LNCaP clone FGC (cell line): ENCODE results near the gene MTG1.

Experiments used
- DNase-seq: peaks from one replicate; pipeline ENCODE4 v3.0.0-alpha.2; 2011; ENCODE audit warnings: low read depth
- H3K4me3 ChIP-seq: 2 replicates; pipeline ENCODE4 v1.5.1; 2011; ENCODE audit warnings: mild to moderate bottlenecking, low read depth, low read length, control low read depth
- TF ChIP-seq, protein P1 (sequence below): IDR thresholded peaks from 2 replicates; pipeline ENCODE4 v1.5.1; 2012; ENCODE audit warnings: mild to moderate bottlenecking; ENCODE audit not compliant: control insufficient read depth, insufficient read depth; ENCODE audit errors: extremely low read depth

MTG1 gene

GRCh38 chr10:133378251-133379096 lies 15.5 kb upstream of the MTG1 start:
- TF ChIP-seq, protein P1, sequence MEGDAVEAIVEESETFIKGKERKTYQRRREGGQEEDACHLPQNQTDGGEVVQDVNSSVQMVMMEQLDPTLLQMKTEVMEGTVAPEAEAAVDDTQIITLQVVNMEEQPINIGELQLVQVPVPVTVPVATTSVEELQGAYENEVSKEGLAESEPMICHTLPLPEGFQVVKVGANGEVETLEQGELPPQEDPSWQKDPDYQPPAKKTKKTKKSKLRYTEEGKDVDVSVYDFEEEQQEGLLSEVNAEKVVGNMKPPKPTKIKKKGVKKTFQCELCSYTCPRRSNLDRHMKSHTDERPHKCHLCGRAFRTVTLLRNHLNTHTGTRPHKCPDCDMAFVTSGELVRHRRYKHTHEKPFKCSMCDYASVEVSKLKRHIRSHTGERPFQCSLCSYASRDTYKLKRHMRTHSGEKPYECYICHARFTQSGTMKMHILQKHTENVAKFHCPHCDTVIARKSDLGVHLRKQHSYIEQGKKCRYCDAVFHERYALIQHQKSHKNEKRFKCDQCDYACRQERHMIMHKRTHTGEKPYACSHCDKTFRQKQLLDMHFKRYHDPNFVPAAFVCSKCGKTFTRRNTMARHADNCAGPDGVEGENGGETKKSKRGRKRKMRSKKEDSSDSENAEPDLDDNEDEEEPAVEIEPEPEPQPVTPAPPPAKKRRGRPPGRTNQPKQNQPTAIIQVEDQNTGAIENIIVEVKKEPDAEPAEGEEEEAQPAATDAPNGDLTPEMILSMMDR: no peak
- DNase-seq: no peak

GRCh38 chr10:133379152-133379800 lies 14.7 kb upstream of the MTG1 start, which contains the start of gene PAOX:
PAOX (plus strand) TSS chr10:133379262; CDS start chr10:133379317, 55 bp downstream.
- no peak for DNase-seq
- TF ChIP-seq, protein P1: no peak
- peak within 1 kb of the TSS; percentile 66 for H3K4me3 ChIP-seq

More at GRCh38 chr10:133378251-133379096, 15.5 kb upstream of the MTG1 start:
- H3K4me3 ChIP-seq: peak overlapping the region; percentile 66

- H3K4me3 ChIP-seq: peak overlapping the region; percentile 57
- DNase-seq: no peak
- TF ChIP-seq, protein P1: no peak
Observed at GRCh38 chr10:133379801-133380666, 13.9 kb upstream of the MTG1 start.

DNA sequence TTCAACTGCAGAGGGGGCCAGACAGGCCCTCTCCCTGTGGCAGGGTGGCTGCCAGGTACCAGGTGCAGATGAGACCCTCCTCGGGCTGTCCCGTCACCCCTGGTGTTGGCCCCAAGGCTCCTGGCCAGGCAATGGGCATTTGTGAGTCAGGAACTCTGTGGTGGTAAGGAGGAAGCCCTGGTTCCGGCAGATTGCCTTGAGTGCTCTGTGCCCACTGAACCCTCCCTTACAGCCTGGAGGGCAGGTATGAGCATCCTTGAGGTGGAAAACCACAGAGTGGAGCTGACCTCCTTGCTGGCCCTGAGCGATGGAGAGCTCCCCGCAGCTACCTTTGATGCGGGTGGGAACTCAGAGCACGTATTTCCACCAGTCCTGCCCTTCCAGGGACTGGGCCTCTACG lies 12.9 kb upstream of the MTG1 start:
- no peak overlapping the region for H3K4me3 ChIP-seq
- DNase-seq: no peak
- TF ChIP-seq, protein P1: no peak

DNA sequence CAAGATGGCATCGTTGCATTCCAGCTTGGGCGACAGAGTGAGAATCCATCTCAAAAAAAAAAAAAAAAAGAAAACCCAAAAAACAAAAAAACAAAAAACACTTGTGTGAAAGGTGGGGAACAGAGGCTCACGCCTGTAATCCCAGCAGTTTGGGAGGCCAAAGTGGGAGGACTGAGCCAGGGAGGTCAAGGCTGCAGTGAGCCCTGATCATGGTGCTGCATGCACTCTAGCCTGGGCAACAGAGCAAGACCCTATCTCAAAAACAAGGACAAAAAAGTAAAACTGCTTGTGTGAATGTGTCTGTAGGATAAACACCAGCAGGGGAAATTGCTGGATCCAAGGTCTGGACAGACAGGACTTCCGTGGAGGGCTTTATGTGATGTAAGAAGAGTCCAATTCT lies 10.4 kb upstream of the MTG1 start:
- no peak for DNase-seq

DNA sequence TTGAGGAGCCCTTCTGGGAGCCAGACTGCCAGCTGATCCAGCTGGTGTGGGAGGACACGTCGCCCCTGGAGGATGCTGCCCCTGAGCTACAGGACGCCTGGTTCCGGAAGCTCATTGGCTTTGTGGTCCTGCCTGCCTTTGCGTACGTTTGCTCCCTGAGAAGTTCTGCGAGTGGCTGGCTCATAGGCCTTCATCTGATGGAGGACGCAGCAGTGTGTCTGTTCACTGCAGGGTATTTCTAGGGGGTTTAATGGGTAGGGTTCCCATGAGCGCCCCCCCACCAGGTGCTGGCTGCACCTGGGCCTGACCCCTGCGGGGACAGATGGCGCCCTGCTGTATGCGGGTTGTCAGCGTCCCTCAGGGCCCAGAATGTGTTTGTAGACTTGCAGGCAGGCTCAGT lies 9.9 kb upstream of the MTG1 start:
- DNase-seq: no peak
- H3K4me3 ChIP-seq: no peak overlapping the region
- TF ChIP-seq, protein P1: no peak

More for the DNA sequence above, 10.4 kb upstream of the MTG1 start:
- TF ChIP-seq, protein P1: no peak
- no peak overlapping the region for H3K4me3 ChIP-seq
